WTC11 (cell line): ENCODE data around the gene BTNL9. TPM values are rescaled to one million over a fixed set of nuclear protein-coding genes. Genes with fewer than 3 reads are reported as not detected.

Source experiments
- ATF2 ChIP-seq: sonication (generic); formaldehyde crosslinking; IDR thresholded peaks from 2 replicates; pipeline ENCODE4 v1.8.1; 2022; ENCODE audit warnings: low read depth, missing genetic modification reagents, borderline replicate concordance
- CDX4 ChIP-seq: fragments of 250-450 bp; sonication (Bioruptor Pico); IDR thresholded peaks from 2 replicates; pipeline ENCODE4 v1.9.0; 2021; ENCODE audit warnings: moderate library complexity, mild to moderate bottlenecking, inconsistent platforms, borderline replicate concordance
- CREM ChIP-seq: sonication (generic); formaldehyde crosslinking; IDR thresholded peaks from 2 replicates; pipeline ENCODE4 v1.8.1; 2022; ENCODE audit warnings: mild to moderate bottlenecking, missing genetic modification reagents, moderate library complexity
- E2F5 ChIP-seq: sonication (generic); formaldehyde crosslinking; IDR thresholded peaks from 2 replicates; pipeline ENCODE4 v1.8.1; 2022; ENCODE audit warnings: mild to moderate bottlenecking, moderate library complexity, missing genetic modification reagents
- IRF2 ChIP-seq: sonication (generic); formaldehyde crosslinking; IDR thresholded peaks from 2 replicates; pipeline ENCODE4 v1.8.0; 2022; ENCODE audit warnings: low read depth, missing genetic modification reagents, borderline replicate concordance
- JAZF1 ChIP-seq: fragments of 250-450 bp; sonication (Bioruptor Pico); IDR thresholded peaks from 2 replicates; pipeline ENCODE4 v1.9.0; 2021; ENCODE audit warnings: moderate library complexity, mild to moderate bottlenecking, inconsistent platforms
- JUN ChIP-seq: sonication (generic); formaldehyde crosslinking; IDR thresholded peaks from 2 replicates; pipeline ENCODE4 v1.8.0; 2023; ENCODE audit warnings: mild to moderate bottlenecking, missing genetic modification reagents
- MXD4 ChIP-seq: fragments of 250-450 bp; sonication (Bioruptor Pico); IDR thresholded peaks from 2 replicates; pipeline ENCODE4 v1.8.0; 2021; ENCODE audit warnings: mild to moderate bottlenecking, moderate library complexity, borderline replicate concordance
- PRDM15 ChIP-seq: sonication (generic); formaldehyde crosslinking; IDR thresholded peaks from 2 replicates; pipeline ENCODE4 v1.8.0; 2022; ENCODE audit warnings: missing genetic modification reagents
- PREB ChIP-seq: sonication (generic); formaldehyde crosslinking; IDR thresholded peaks from 2 replicates; pipeline ENCODE4 v1.8.1; 2022; ENCODE audit warnings: mild to moderate bottlenecking, missing genetic modification reagents, moderate library complexity, borderline replicate concordance
- SMAD3 ChIP-seq: sonication (generic); formaldehyde crosslinking; IDR thresholded peaks from 2 replicates; pipeline ENCODE4 v1.8.0; 2022; ENCODE audit warnings: missing genetic modification reagents, mild to moderate bottlenecking, borderline replicate concordance
- TEAD1 ChIP-seq: sonication (generic); formaldehyde crosslinking; IDR thresholded peaks from 2 replicates; pipeline ENCODE4 v1.8.0; 2022; ENCODE audit warnings: mild to moderate bottlenecking, missing genetic modification reagents
- TEAD4 ChIP-seq: sonication (generic); formaldehyde crosslinking; IDR thresholded peaks from 2 replicates; pipeline ENCODE4 v1.8.0; 2022; ENCODE audit warnings: mild to moderate bottlenecking, missing genetic modification reagents
- TP53 ChIP-seq: sonication (generic); formaldehyde crosslinking; IDR thresholded peaks from 2 replicates; pipeline ENCODE4 v1.8.1; 2023; ENCODE audit warnings: mild to moderate bottlenecking, missing genetic modification reagents
- USF1 ChIP-seq: sonication (generic); formaldehyde crosslinking; IDR thresholded peaks from 2 replicates; pipeline ENCODE4 v1.8.0; 2022; ENCODE audit warnings: mild to moderate bottlenecking, missing genetic modification reagents
- ZMAT4 ChIP-seq: fragments of 250-450 bp; sonication (Bioruptor Pico); IDR thresholded peaks from 2 replicates; pipeline ENCODE4 v1.9.0; 2021; ENCODE audit warnings: mild to moderate bottlenecking
- ZNF317 ChIP-seq: sonication (generic); formaldehyde crosslinking; IDR thresholded peaks from 2 replicates; pipeline ENCODE4 v1.8.1; 2023; ENCODE audit warnings: low read depth, mild to moderate bottlenecking, moderate library complexity, missing genetic modification reagents, borderline replicate concordance
- ZNF425 ChIP-seq: fragments of 250-450 bp; sonication (Bioruptor Pico); conservative IDR thresholded peaks from 2 replicates; pipeline ENCODE4 v1.9.0; 2021; ENCODE audit warnings: mild to moderate bottlenecking
- ZSCAN18 ChIP-seq: fragments of 250-450 bp; sonication (Bioruptor Pico); IDR thresholded peaks from 2 replicates; pipeline ENCODE4 v2.1.2; 2022; ENCODE audit warnings: mild to moderate bottlenecking, moderate library complexity
- total RNA-seq: library from RNA; stranded (reverse); gene quantifications from 3 replicates; pipeline ENCODE4 v1.2.3, GENCODE V29; 2021

Gene BTNL9
- total RNA-seq, 1 experiment from 2014 or later, result 3.4 TPM

GRCh38 chr5:181052672-181053487 lies 12.8 kb downstream of the BTNL9 start (continued):
- TF ChIP-seq E2F5 (0 out of 2 replicates have a peak, but pooled peaks have one; percentile 45), USF1 (CRISPR knock-in tag) (peak; percentile 50; the same call in 1 of the 2 replicates), TEAD1 (CRISPR knock-in tag) (peak; percentile 2; the same call in 1 of the 2 replicates), ZNF317 (CRISPR knock-in tag) (no peak), SMAD3 (no peak), JUN (CRISPR knock-in tag) (peak; percentile 70; the same call in 1 of the 2 replicates), TP53 (CRISPR knock-in tag) (no peak; the same call in 1 of the 2 replicates), ZMAT4 (no peak), MXD4 (CRISPR knock-in tag) (no peak), CDX4 (CRISPR knock-in tag) (no peak), JAZF1 (CRISPR knock-in tag) (no peak), CREM (CRISPR knock-in tag) (no peak), PRDM15 (CRISPR knock-in tag) (no peak), ZNF425 (CRISPR knock-in tag) (no peak), ZSCAN18 (CRISPR knock-in tag) (no peak), TEAD4 (CRISPR knock-in tag) (0 out of 2 replicates have a peak, but pooled peaks have one; percentile 63), PREB (no peak), ATF2 (CRISPR knock-in tag) (no peak), IRF2 (no peak)
